ENCODE measurements around the gene MROH2A.

The MROH2A gene

GRCh38 chr2:233819884-233820773 is 42.0 kb downstream of the MROH2A start:
- no peak for DNase-seq

DNA sequence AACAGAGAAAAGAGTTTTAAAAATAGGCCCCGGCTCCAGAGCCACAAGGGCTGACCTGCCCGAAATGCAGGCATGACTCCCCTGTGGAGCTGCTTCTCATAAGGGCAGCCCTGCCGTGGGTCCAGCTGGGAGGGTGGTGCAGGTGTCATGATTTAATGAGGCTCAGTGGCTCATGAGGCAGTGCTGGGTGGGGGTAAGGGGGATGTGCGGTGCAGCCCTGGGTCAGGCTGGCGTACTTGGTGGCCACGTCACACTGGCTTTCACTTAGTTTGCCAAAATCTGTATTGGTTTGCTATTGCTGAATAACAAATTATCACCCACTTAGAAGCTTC is 42.6 kb downstream of the MROH2A start:
- no peak for DNase-seq

DNA sequence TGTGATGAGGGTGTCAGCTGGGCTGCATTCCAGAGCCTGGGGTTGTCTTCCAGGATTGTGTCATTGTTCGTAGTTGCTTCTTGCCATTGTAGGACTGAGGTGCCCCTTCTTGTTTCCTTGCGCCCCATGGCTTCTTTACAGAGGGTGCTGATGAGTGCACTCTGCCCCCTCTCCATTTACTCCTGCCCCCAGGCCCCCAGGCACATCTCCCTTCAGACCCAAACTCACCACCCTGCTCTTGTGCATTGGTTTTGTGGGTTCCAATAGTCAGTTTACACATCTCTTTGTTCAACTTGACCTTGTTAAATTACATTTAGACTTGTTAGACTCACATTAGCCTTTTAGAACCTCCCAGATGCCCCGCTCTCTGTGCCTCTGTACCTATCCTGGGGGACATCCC is 43.1 kb downstream of the MROH2A start:
- no peak for DNase-seq

DNA sequence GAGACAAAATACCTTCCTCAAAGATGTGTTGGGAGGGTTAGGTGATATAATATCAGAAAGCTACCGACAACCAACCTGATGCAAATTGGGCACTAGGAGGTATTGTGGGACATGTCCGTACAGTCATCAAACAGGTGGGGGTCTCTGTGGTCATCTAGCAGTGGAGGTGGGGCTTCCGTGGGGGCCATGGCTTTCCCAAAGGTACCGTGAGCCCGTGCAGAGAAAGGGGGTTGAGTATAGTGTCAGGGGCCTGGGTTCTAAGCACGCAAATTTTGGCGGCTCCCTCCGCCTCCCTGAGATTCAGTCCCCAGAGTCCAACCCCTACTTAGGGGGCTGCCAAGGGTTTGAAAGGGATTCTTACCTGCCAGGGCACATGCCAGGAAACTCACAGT is 43.6 kb downstream of the MROH2A start:
- DNase-seq, result no peak

DNA sequence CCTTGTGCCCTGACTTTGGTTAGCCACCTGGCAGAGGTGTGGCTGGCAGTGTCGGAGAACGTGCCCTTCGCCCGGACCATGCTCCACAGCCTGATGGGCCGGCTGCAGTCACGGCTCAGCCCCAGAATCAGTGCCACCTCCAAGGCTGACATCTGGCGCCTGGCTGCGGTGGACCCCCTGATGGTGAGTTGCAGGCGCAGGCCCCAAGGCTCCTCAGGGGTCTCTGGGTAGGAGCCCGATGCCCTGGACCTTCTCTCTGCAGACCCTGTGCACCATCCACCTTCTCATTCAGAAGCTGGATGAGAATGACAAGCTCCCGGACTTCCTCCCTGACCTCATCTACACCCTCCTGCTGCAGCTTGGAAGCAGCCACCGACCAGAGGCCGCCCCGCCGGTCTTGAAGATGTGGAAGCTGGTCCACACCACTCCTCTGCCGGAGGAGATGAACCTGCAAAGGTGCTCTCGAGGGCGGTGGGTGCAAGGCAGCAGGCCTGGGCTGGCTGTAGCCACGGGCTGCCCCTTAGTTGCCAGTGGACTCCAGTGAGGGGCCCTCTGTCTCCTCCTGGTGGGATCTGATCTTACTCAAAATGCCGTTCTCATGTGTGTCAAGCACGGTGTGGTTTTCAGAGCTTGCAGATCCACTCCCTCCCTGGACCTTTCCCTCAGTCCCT is 44.1 kb downstream of the MROH2A start:
- no peak for DNase-seq

DNA sequence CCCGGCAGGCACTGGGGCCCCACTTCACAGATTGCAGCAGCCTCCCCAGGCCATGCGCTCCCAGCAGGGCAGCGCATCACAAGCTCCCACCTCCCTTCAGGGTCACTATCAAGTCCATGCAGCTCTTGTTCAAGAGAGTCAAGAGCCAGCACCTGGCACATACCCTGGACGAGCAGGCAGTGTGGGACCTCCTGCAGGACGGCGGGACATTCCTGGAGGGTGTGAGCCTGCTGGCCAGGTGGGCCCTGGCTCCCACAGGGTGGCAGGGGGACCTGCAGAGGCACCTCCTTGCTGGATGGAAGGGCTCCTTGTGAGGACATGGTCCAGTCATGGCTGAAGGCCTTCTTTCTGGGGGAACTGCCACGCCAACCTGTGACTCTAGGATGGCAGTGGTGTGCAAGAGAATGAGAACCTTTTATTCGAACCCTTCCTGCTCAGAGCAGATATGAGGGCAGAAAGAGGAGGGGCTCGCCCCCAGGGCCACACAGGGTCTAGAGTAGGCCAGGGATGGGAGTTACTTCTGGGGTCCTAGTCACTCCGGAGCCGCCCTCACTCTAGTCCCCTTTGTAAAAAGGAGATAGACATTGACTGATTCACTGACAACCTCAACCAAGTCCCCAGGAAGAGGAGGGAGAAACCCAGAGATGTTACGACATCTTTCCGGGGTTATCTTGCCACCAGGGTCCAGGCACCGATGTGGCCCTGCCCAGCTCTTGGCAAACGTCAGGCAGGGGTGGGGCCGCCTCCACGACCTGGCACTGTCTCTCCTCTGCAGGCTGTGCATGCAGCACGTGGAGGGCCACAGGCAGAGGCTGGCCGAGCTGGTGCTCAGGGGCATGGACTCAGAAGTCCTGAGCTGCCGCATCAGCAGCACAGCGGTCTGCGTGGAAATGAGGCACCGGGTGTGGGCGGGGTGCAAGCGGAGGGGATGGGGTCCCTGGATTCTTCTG is 44.9 kb downstream of the MROH2A start:
- no peak for DNase-seq

GRCh38 chr2:233823731-233824121 is 45.6 kb downstream of the MROH2A start:
- DNase-seq, result no peak

GRCh38 chr2:233824373-233824772 is 46.2 kb downstream of the MROH2A start:
- no peak for DNase-seq

GRCh38 chr2:233828546-233829192 is 50.5 kb downstream of the MROH2A start:
- DNase-seq, result no peak

DNA sequence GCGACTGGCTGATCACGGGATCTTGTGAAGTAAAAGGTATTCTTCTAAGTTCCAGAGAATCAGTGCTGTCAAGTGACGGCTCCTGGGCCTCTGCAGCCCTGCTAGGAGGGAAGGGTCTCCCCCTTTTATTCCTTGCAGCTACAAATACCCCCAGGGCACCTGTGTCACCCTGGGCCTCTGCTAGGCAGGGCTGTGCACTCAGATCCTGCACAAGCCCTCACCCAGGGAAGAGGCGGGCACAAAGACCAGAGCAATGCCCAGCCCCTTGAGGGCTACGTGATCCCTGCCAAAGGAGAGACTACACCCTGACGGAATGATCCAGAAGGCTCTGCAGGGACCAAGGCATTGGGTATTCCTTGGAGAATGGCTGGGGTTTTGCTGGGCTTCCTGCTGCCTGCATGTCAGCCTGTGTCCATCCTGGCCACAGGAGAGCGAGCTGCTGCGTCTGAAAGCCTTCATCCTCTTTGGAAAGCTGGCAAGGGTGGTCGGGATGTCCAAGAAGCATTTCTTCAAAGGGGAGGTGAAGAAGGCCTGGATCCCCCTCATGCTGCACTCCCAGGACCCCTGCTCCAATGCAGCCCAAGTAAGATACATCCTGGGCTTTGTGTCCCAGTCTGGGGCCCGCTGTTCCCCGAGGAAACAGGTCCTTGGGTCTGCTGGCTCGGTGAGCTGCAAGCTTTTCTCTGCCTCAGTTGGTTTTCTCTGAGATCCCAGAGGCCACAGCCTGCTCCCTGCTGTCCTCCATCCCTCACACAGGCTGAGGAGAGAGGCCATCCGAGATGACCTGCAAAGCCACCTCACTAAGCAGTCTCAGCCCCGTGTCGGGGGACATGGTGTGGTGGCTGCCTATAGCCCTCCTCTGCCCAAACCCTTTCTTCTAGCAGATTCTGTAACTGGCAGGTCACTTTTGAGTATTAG is 51.3 kb downstream of the MROH2A start:
- no peak for DNase-seq

DNA sequence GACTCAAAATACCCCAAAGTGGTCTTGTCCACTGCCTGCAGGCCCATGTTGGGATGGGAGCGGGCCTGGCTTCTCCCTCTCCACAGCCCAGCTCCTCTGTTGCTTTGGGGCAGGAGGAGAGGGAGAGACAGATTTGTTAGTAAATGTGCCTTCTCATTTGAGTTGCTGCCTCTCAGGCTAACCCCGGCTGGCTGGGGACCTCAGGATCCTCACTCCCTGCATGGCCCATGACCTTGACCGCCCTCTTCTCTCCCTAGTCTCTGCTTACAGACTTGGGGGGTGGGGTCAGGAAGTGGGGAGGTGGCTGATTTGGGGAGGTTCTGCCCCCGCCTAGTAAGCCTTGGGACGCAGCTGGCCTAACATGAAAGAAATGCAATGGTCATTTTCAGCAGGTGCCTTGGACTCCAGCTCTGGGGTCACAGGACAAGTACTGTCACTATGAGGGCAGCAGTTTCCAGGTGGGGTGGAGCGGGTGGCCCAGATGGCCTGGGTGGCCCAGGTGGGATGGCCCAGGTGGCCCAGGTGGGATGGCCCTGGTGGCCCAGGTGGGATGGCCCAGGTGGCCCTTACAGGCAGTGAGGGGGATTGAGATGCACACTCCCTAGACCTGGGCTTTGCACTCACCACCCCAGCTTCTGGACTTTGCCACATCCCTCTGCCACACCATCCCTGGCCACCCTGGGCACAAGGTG is 52.1 kb downstream of the MROH2A start:
- no peak for DNase-seq

DNA sequence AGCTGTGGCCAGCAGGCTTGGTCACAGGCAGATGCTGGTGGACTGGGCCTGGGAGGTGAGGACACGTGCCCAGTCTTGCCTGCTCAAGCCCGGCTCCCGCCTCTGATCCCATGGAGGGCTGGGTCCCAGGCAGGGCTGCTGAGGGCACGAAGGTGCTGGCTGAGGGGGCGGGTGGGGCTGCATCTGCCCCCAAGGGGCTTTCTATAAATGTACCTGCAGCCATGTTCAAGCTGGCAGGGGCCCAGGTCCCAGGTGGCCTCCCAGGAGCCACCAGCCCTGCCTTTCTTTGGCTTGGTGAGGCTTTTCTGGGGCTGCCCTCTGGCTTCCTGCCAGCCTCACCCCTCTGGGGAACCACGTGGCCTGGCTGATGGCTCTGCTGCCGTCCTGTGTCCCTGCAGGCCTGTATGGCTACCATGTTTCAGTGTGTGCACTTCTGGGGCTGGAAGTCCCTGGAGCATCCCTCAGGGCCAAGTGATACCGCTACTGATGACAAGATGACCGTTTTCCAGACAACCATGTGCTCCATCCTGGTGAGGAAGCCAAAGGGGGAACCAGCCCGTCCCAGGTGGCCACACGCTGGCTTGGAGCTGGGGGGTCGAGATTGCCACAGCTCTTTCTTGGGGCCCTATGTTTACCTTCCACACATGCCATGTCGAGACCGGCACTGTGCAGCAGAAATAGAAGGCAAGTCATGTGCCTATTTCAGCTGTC is 53.0 kb downstream of the MROH2A start:
- peak; percentile 54 for DNase-seq

- DNase-seq, result no peak
Observed at GRCh38 chr2:233831861-233832260, 53.7 kb downstream of the MROH2A start.

DNA sequence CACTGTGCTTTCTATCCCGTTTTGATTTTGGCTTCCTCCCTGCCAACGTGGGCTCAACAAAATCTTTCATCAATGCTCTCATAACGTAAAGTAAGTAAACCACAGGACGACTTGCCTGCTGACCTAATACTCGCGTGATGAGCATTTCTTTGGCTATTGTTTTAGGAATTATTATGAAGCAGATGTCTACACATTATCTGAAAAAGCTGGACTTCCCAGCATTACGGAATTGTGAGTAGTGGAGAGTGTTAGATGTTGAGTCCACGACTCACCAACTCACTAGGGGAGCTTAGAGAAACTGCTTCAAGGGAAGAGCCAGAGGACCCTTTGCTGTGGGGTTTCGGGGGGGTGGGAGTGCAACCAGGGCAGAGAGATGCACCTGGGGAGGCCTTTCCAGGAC is 54.3 kb downstream of the MROH2A start:
- no peak for DNase-seq

- peak; percentile 41 for DNase-seq
Observed at GRCh38 chr2:233832869-233833311, 54.8 kb downstream of the MROH2A start.

DNA sequence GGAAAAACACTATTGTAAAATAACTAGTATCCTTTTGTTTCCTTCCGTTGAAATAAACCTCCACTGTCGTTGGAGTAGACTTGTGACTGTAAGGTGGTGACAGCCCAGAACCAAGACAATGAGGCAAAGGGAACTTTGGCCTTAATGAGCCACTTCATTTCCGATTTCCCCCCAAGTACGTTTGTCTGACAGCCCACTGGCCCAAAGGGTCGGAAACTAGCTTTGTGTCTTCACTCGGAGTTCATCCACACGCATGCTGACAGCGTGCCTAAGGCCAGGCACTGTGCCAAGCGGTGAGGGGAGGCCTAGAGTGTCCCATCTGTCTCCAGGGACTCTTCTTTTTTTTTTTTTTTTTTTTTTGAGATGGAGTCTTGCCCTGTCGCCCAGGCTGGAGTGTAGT is 55.2 kb downstream of the MROH2A start:
- DNase-seq, result peak; percentile 61

DNA sequence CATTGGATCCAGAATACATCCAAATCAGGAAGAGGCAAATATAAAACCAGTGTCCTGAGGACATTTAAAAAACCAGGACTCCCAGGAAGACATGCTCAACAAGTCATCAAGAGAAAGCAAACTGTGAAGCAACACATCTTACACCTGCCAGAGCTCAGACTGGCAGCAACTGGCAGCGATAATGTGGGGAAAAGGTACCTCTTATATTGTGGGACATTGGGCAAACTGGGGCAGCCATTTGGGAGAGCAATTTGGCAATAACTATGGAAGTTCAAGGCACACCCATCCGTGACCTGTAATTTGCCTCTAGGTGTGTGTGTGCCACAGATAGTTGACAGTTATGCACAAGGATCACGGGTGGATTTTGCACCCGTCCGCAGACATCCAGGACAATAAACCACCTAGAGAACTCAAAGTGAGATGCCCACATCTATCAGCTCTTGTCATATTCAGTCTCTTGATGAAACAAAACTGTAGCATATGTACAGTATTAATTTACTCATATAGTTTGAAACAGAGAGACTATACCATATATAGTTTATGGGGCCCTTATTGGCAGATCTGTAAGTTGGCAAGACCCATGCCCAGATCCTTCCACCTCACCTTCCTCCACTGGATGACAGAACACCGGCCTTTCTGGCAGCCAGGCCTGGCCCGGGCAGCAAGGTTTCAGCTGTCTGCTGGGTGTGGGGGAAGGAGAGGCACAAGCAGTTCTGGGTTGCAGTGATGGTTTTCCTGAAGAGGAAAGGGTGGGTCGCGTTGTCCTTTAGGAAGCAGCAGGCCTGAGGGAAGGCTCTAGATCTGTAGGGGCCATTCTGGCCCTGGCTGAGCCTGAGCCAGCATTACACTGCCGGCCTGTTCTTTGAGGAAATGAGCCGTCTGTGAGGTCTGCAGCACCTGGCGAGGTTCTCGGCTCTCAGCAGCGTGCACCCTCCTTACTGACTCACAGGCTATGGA is 57.4 kb downstream of the MROH2A start:
- no peak for DNase-seq

DNA sequence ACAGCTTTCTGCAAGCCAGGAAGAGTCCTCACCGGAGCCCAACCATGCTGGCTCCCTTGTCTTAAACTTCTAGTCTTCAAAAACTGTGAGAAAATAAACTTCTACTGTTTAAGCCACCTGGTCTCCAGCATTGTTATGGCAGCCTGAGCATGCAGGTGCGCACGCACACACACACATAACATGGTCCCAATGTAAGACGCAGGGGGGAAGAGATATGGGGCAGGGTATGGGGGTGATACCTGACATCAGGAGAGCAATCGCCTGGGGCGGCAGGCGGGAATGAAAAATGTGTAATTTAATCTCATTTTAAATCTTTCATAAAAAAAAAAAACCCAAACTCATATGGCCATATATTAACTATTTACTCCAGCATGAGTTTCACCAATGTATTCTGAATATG is 58.2 kb downstream of the MROH2A start:
- no peak for DNase-seq

DNA sequence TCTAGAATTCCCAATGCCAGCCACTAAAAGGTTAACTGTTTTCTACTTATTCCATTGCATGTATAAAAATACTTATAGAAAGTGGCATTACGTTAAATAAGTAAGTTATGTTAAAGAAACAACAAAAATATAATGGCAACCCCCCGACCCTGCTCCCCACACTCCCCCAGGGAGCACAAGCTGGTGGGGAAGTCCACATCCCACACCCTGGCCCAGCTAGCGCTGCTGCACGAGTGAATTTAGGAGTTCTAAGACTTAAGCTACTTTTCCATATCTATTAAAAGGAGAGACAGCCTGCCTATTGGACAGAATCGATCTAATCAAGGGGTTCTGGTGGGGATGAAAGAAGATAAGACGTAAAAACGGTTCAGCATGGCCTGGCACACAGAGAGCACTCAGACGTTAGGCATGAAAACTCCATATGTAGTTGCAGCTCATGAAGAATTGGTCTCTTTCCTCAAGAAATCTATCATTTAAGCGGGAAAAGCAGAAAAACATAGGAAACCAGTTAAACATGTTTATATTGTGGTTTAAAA is 59.6 kb downstream of the MROH2A start:
- no peak for DNase-seq

All from NCI-H2171 treated with DMSO at 0.1 percent for 48 hours (cell line).